IPS-18a (cell line): ENCODE data around the gene RAD51D.
"Not testable (repeated sequence)": the region's sequence is repeated elsewhere in the genome, so short reads cannot be mapped to it uniquely, and the experiment has no call there.

ENCODE experiments used
- H3K27ac ChIP-seq: one replicate; pipeline ENCODE4 v1.5.1; 2013; ENCODE audit warnings: low read length
- H3K27me3 ChIP-seq: one replicate; pipeline ENCODE4 v1.6.1; 2013; ENCODE audit warnings: mild to moderate bottlenecking, low read length; ENCODE audit not compliant: control insufficient read depth, insufficient read depth
- H3K36me3 ChIP-seq: one replicate; pipeline ENCODE4 v1.6.1; 2013; ENCODE audit warnings: low read depth, low read length; ENCODE audit not compliant: control insufficient read depth
- H3K4me1 ChIP-seq: one replicate; pipeline ENCODE4 v1.6.1; 2013; ENCODE audit warnings: low read depth, low read length; ENCODE audit not compliant: control insufficient read depth
- H3K4me3 ChIP-seq: one replicate; pipeline ENCODE4 v1.5.1; 2013; ENCODE audit warnings: low read length
- H3K9ac ChIP-seq: one replicate; pipeline ENCODE4 v1.6.1; 2013; ENCODE audit warnings: mild to moderate bottlenecking, low read length, moderate library complexity
- H3K9me3 ChIP-seq: one replicate; pipeline ENCODE4 v1.6.1; 2013; ENCODE audit warnings: low read depth, low read length; ENCODE audit not compliant: control insufficient read depth

RAD51D gene

GRCh38 chr17:35135322-35135721 is 15.7 kb upstream of the RAD51D start:
- no peaks in the 10 kb centered on the region for H3K4me1 ChIP-seq
- H3K4me3 ChIP-seq: no peak overlapping the region
- no peak overlapping the region for H3K9ac ChIP-seq
- H3K27me3 ChIP-seq: no peaks in the 10 kb centered on the region
- peaks cover 94% of the 10 kb centered on the region for H3K36me3 ChIP-seq
- H3K27ac ChIP-seq: no peak overlapping the region
- H3K9me3 ChIP-seq: no peaks in the 10 kb centered on the region

DNA sequence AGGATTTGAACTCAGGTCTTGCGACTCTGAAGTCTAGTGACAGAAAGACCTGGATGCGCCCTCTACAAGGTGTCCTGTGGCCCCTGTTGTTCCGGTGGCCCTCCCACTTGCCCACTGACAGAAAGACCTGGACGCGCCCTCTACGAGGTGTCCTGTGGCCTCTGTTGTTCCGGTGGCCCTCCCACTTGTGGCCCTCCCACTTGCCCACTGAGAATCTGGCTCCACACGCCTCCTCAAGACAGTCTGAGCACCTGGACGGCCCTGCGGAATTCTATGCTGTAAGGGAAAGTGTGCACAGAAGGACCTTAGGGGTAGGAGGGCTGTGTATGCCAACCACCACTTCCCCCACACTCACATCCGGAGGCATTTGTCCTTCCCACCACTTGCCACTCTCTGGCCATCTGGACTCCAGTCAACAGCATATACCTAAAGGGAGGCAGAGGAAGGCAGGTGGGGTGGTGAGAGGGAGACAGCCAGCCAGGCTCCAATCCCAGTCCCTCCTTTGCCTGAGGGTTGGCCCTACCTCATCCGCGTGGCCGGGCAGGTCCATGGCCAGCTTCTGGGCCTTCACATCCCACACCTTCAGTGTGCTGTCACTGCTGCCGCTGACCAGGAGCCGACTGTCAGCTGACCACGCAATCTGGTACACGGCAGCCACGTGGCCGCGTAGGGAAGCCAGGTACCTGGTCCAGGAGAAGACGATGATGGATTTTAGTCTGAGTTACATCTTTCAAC is 13.3 kb upstream of the RAD51D start:
- Histone ChIP-seq H3K9me3 (no peaks in the 10 kb centered on the region), H3K9ac (no peak overlapping the region), H3K27me3 (no peaks in the 10 kb centered on the region), H3K4me3 (no peak overlapping the region), H3K27ac (no peak overlapping the region), H3K4me1 (no peaks in the 10 kb centered on the region), H3K36me3 (peaks cover 74% of the 10 kb centered on the region)

GRCh38 chr17:35132099-35132498 is 12.4 kb upstream of the RAD51D start:
- no peak overlapping the region for H3K27ac ChIP-seq
- no peak overlapping the region for H3K4me3 ChIP-seq
- no peak overlapping the region for H3K9ac ChIP-seq
- H3K36me3 ChIP-seq: peaks cover 66% of the 10 kb centered on the region
- H3K9me3 ChIP-seq: no peaks in the 10 kb centered on the region
- H3K4me1 ChIP-seq: no peaks in the 10 kb centered on the region
- H3K27me3 ChIP-seq: no peaks in the 10 kb centered on the region

- H3K4me1 ChIP-seq: no peaks in the 10 kb centered on the region
- H3K9ac ChIP-seq: no peak overlapping the region
- H3K4me3 ChIP-seq: no peak overlapping the region
- H3K36me3 ChIP-seq: peaks cover 49% of the 10 kb centered on the region
- H3K9me3 ChIP-seq: no peaks in the 10 kb centered on the region
- no peak overlapping the region for H3K27ac ChIP-seq
- no peaks in the 10 kb centered on the region for H3K27me3 ChIP-seq
Observed at GRCh38 chr17:35130392-35130791, 10.7 kb upstream of the RAD51D start.

GRCh38 chr17:35129973-35130351 is 10.3 kb upstream of the RAD51D start:
- Histone ChIP-seq H3K27ac (no peak overlapping the region), H3K4me1 (no peaks in the 10 kb centered on the region), H3K9ac (no peak overlapping the region), H3K9me3 (no peaks in the 10 kb centered on the region), H3K4me3 (no peak overlapping the region), H3K27me3 (no peaks in the 10 kb centered on the region), H3K36me3 (peaks cover 44% of the 10 kb centered on the region)

DNA sequence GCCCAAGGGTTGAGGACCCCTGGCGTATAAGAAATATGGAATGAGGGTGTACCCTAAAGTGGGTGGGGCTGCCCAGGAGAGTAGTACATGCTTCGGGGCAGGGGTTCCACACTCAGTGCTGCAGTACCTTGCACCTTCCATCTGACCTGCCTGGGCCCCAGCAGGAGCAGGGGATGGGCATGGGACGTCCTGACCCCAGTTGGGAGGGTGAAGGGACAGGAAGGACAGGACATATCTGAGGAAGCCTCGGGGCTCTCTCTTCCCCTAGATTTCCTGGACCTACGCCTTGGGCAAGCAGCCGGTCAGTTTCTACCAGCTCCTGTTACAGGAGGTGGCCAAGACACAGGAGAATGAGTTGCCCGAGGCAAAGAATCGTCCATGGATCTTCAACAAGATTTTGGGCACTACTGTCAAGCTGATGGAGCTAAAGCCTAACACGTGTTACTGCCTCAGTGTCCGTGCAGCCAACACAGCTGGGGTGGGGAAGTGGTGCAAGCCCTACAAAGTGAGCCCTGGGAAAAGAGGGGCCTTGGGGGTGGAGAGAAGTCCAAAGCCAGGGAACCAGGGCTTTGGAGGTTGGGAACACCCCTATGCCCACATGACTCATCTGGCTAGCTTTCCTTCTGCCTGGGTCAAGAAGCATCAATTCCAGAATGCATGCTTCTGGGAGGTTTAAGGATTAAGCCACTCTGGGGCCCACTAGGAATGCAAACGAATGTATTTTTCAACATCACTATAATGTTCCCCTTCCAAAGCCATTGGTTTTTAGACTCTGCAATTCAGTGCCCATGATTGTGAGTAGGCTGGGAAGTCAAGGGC is 9.7 kb upstream of the RAD51D start:
- Histone ChIP-seq H3K9me3 (no peaks in the 10 kb centered on the region), H3K27me3 (no peaks in the 10 kb centered on the region), H3K36me3 (peaks cover 38% of the 10 kb centered on the region), H3K4me3 (no peak overlapping the region), H3K9ac (no peak overlapping the region), H3K4me1 (no peaks in the 10 kb centered on the region), H3K27ac (no peak overlapping the region)

GRCh38 chr17:35127751-35128514 is 8.3 kb upstream of the RAD51D start:
- Histone ChIP-seq H3K36me3 (peaks cover 24% of the 10 kb centered on the region), H3K27ac (no peak overlapping the region)

DNA sequence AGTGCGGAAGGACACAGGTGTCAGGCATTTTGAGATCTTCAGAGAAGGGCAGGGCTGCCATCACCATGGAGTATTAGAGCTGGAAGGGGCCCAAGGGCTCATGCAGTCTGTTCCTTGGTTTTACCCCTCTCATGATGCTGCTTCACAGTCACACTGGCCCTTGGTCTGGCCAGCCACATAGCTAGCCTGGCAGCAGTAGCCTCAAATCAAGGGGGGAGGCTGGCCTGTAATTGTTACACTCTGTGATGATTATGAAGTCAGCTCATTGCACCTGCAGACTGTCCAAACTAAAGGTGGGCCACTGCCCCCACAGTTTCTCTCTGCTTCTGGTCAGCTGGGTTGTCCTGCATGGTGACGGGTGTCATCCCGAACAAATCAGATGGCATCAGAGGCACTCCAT is 1.7 kb upstream of the RAD51D start, which contains the start of gene FNDC8:
FNDC8 (plus strand) TSS at position 301 of the 400 bp plus-strand sequence; CDS start at position 380, 79 bp downstream.
- Histone ChIP-seq H3K9me3 (no peaks in the 10 kb centered on the region), H3K27me3 (peaks cover 14% of the 10 kb centered on the region), H3K4me3 (no peak within 1 kb of the TSS), H3K4me1 (no peaks in the 10 kb centered on the region), H3K27ac (no peak within 1 kb of the TSS), H3K36me3 (no peaks in the 10 kb centered on the region), H3K9ac (no peak within 1 kb of the TSS)

More at GRCh38 chr17:35127751-35128514, 8.3 kb upstream of the RAD51D start:
- Histone ChIP-seq H3K9me3 (no peaks in the 10 kb centered on the region), H3K9ac (no peak overlapping the region), H3K4me3 (no peak overlapping the region), H3K4me1 (no peaks in the 10 kb centered on the region), H3K27me3 (no peaks in the 10 kb centered on the region)

- no peak overlapping the region for H3K9ac ChIP-seq
- no peaks in the 10 kb centered on the region for H3K36me3 ChIP-seq
- H3K27me3 ChIP-seq: peaks cover 14% of the 10 kb centered on the region
- H3K4me3 ChIP-seq: no peak overlapping the region
- H3K4me1 ChIP-seq: no peaks in the 10 kb centered on the region
- H3K27ac ChIP-seq: no peak overlapping the region
- no peaks in the 10 kb centered on the region for H3K9me3 ChIP-seq
Observed at GRCh38 chr17:35117984-35118383, 1.7 kb downstream of the RAD51D start.

GRCh38 chr17:35116845-35117244 is 2.8 kb downstream of the RAD51D start:
- Histone ChIP-seq H3K27ac (no peak overlapping the region), H3K36me3 (no peaks in the 10 kb centered on the region), H3K4me1 (no peaks in the 10 kb centered on the region), H3K27me3 (peaks cover 14% of the 10 kb centered on the region), H3K9ac (no peak overlapping the region), H3K4me3 (no peak overlapping the region), H3K9me3 (no peaks in the 10 kb centered on the region)

GRCh38 chr17:35110791-35111190 is 8.9 kb downstream of the RAD51D start:
- H3K36me3 ChIP-seq, H3K9me3 ChIP-seq, H3K27me3 ChIP-seq, H3K27ac ChIP-seq, H3K9ac ChIP-seq, H3K4me3 ChIP-seq, H3K4me1 ChIP-seq: not testable (repeated sequence)
